ENCODE measurements around the gene CEL.
"Not testable (repeated sequence)": the region's sequence is repeated elsewhere in the genome, so short reads cannot be mapped to it uniquely, and the experiment has no call there.

CEL gene

DNA sequence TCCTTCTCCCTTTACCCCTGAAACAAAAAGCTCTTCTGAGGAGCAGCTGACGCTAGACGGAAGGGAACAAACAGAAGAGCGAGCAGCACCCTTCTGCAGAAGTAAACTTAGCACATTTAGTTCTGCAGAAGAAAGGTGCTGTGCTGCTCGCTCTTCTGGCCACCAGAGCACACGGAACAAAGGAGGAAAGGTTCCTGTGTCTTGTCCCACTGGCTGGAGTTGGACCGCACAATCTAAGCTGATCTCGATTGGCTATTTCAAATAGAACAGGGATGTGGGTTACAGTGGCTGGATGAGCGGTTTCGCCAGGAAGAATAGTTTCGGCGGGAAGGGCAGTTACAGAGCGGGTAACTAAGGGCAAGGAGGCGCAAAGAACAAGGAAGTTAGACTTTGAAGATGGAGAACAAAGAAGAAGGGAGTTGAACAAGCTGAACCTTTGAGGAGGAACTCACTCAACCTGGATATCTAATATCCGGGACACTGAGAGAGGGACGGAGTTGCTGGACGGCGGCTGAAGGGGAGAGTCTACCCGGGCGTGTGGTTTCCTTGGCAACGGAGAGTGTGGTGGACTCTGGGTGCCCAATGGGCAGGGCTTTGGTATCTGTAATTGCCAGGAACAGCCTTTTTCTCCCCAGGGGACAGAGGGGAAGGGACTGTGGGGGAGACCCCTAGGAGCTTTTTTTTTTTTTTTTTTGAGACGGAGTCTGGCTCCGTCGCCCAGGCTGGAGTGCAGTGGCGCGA is 23.8 kb upstream of the CEL start:
- H3K27me3 ChIP-seq (ENCODE audit: control insufficient read depth, insufficient read depth, low read length), result no peaks in the 10 kb centered on the region
- H3K9me3 ChIP-seq (ENCODE audit: control insufficient read depth, low read depth, low read length), result no peaks in the 10 kb centered on the region
- H3K4me1 ChIP-seq (ENCODE audit: control insufficient read depth, low read depth, low read length), result no peaks in the 10 kb centered on the region
- peaks cover 11% of the 10 kb centered on the region for H3K36me3 ChIP-seq (ENCODE audit: control insufficient read depth, low read depth, low read length)
- H3K4me3 ChIP-seq (ENCODE audit: low read length), result no peak overlapping the region
- no peak overlapping the region for H3K9ac ChIP-seq (ENCODE audit: low read length)
- no peak overlapping the region for H3K27ac ChIP-seq (ENCODE audit: low read length)

DNA sequence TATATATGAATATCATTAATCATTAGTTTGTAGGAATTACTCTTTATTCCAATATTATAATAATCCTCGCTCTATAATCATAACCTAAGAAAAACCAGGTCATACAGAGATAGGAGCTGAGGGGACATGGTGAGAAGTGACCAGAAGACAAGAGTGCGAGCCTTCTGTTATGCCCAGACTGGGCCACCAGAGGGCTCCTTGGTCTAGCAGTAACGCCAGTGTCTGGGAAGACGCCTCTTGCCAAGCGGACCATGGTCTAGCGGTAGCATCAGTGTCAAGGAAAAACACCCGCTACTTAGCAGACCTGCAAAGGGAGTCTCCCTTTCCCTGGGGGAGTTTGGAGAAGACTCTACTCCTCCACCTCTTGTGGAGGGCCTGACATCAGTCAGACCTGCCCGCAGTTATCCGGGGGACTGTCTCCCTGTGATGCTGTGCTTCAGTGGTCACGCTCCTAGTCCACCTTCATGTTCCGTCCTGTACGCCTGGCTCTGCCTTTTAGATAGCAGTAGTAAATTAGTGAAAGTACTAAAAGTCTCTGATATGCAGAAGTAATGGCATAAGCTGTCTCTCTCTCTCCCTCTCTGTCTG is 20.8 kb upstream of the CEL start:
- peaks cover 34% of the 10 kb centered on the region for H3K36me3 ChIP-seq (ENCODE audit: control insufficient read depth, low read depth, low read length)
- H3K4me1 ChIP-seq (ENCODE audit: control insufficient read depth, low read depth, low read length), result not testable (repeated sequence)

DNA sequence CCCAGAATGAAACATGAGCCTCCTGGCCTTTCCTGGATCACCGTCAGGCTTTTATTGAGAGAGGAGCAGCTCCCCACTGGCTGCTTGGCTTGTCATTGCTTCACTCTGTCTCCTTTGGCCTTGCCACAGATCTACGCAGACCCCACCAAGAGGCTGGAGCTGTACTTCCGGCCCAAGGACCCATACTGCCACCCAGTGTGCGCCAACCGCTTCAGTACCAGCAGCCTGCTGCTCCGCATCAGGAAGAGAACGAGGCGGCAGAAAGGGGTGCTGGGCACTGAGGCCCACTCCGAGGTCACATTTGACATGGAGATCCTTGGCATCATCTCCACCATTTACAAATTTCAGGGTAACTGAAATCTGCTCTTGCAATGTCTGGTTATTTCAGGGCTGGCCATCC is 19.8 kb upstream of the CEL start:
- peaks cover 42% of the 10 kb centered on the region for H3K36me3 ChIP-seq (ENCODE audit: control insufficient read depth, low read depth, low read length)
- no peaks in the 10 kb centered on the region for H3K27me3 ChIP-seq (ENCODE audit: control insufficient read depth, insufficient read depth, low read length)
- no peak overlapping the region for H3K4me3 ChIP-seq (ENCODE audit: low read length)
- no peaks in the 10 kb centered on the region for H3K9me3 ChIP-seq (ENCODE audit: control insufficient read depth, low read depth, low read length)
- H3K4me1 ChIP-seq (ENCODE audit: control insufficient read depth, low read depth, low read length), result no peaks in the 10 kb centered on the region
- H3K27ac ChIP-seq (ENCODE audit: low read length), result no peak overlapping the region
- no peak overlapping the region for H3K9ac ChIP-seq (ENCODE audit: low read length)

More for the DNA sequence above, 20.8 kb upstream of the CEL start:
- not testable (repeated sequence) for H3K9me3 ChIP-seq (ENCODE audit: control insufficient read depth, low read depth, low read length); H3K9ac ChIP-seq (ENCODE audit: low read length); H3K4me3 ChIP-seq (ENCODE audit: low read length); H3K27ac ChIP-seq (ENCODE audit: low read length); H3K27me3 ChIP-seq (ENCODE audit: control insufficient read depth, insufficient read depth, low read length)

DNA sequence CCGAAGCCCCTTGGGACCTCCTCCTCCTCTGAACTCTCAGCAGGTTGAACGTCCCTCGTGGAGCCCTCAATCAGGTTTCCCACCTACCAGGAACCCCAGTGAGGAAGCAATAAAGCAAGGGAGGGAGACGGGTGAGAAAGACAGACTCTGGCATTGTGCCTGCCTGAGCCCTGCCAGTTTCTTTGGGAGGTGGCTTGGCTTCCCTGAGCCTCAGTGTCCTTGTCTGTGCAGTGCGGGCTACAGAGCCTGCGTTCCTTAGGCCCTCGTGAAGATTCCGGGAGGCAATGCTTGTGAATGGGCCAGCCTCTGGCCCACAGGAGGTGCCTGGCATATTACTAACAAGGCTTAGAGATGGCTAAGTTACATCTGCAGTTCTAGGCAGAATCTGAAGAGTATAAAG is 19.1 kb upstream of the CEL start:
- H3K27ac ChIP-seq (ENCODE audit: low read length), result no peak overlapping the region
- H3K9me3 ChIP-seq (ENCODE audit: control insufficient read depth, low read depth, low read length), result no peaks in the 10 kb centered on the region
- no peaks in the 10 kb centered on the region for H3K27me3 ChIP-seq (ENCODE audit: control insufficient read depth, insufficient read depth, low read length)
- no peak overlapping the region for H3K9ac ChIP-seq (ENCODE audit: low read length)
- H3K4me1 ChIP-seq (ENCODE audit: control insufficient read depth, low read depth, low read length), result no peaks in the 10 kb centered on the region
- no peak overlapping the region for H3K4me3 ChIP-seq (ENCODE audit: low read length)
- H3K36me3 ChIP-seq (ENCODE audit: control insufficient read depth, low read depth, low read length), result peaks cover 47% of the 10 kb centered on the region

DNA sequence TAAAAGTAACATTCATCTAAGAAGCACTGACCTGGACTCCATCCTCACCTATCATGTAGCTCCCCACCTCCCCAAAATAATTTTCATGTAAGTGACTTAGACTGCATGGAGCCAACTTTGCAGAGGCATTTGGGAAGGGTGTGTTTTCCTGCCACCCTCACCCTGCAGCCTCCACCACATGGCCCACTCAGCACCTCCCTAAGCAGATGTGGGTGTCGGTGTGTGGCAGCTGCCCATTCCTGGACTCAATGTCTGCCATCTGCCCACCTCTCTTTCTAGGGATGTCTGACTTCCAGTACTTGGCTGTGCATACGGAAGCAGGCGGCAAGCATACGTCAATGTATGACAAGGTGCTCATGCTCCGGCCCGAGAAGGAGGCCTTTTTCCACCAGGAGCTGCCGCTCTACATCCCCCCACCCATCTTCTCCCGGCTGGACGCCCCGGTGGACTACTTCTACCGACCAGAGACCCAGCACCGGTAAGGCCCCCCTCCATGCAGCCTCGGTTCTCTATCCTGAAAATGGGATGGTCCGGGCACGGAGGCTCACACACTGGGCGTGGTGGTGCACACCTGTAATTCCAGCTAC is 18.2 kb upstream of the CEL start:
- no peaks in the 10 kb centered on the region for H3K27me3 ChIP-seq (ENCODE audit: control insufficient read depth, insufficient read depth, low read length)
- H3K4me3 ChIP-seq (ENCODE audit: low read length), result no peak overlapping the region
- H3K9me3 ChIP-seq (ENCODE audit: control insufficient read depth, low read depth, low read length), result no peaks in the 10 kb centered on the region
- H3K9ac ChIP-seq (ENCODE audit: low read length), result no peak overlapping the region
- no peaks in the 10 kb centered on the region for H3K4me1 ChIP-seq (ENCODE audit: control insufficient read depth, low read depth, low read length)
- H3K27ac ChIP-seq (ENCODE audit: low read length), result no peak overlapping the region
- peaks cover 47% of the 10 kb centered on the region for H3K36me3 ChIP-seq (ENCODE audit: control insufficient read depth, low read depth, low read length)

DNA sequence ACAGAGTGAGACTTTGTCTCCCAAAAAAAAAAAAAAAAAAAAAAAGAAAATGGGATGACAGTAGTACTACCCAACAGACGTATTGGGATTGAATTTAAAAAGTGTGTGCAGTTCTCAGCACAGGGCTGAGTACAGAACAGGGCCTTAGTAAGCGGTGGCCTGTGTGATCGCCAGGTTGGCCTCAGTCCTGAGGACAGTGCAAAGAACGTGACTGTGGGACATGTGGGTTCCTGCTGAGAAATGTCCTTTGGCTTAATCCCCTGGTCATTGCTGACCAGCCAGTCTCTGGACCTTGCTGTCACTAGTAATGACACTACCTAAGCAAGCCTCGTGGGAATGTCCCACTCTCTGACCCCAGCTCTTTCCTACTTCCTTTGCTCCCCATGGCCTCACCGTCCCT is 17.7 kb upstream of the CEL start:
- Histone ChIP-seq H3K27ac (ENCODE audit: low read length) (no peak overlapping the region), H3K9ac (ENCODE audit: low read length) (no peak overlapping the region), H3K27me3 (ENCODE audit: control insufficient read depth, insufficient read depth, low read length) (no peaks in the 10 kb centered on the region), H3K9me3 (ENCODE audit: control insufficient read depth, low read depth, low read length) (no peaks in the 10 kb centered on the region), H3K36me3 (ENCODE audit: control insufficient read depth, low read depth, low read length) (peaks cover 49% of the 10 kb centered on the region), H3K4me1 (ENCODE audit: control insufficient read depth, low read depth, low read length) (no peaks in the 10 kb centered on the region), H3K4me3 (ENCODE audit: low read length) (no peak overlapping the region)

DNA sequence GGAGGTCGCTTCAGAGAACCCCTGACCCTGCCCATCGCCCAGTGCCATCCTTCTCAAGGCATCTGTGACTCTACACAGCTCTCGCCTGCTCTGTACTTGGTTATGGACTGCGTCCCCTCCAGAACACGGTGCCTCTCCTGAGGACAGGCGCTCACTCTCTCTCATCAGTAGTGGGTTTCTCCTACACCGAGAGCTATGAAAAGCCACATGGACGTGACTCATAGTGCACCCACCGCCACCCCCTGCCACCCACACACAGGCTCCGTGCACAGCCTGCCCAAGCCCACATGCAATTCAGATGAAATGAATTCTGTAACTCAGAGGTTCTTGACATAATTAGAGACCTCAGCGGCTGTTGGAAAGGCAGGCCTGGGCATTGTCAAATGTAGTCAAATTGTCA is 17.1 kb upstream of the CEL start:
- Histone ChIP-seq H3K4me1 (ENCODE audit: control insufficient read depth, low read depth, low read length) (no peaks in the 10 kb centered on the region), H3K36me3 (ENCODE audit: control insufficient read depth, low read depth, low read length) (peaks cover 53% of the 10 kb centered on the region), H3K9me3 (ENCODE audit: control insufficient read depth, low read depth, low read length) (no peaks in the 10 kb centered on the region), H3K4me3 (ENCODE audit: low read length) (no peak overlapping the region), H3K27ac (ENCODE audit: low read length) (no peak overlapping the region), H3K9ac (ENCODE audit: low read length) (no peak overlapping the region), H3K27me3 (ENCODE audit: control insufficient read depth, insufficient read depth, low read length) (no peaks in the 10 kb centered on the region)

DNA sequence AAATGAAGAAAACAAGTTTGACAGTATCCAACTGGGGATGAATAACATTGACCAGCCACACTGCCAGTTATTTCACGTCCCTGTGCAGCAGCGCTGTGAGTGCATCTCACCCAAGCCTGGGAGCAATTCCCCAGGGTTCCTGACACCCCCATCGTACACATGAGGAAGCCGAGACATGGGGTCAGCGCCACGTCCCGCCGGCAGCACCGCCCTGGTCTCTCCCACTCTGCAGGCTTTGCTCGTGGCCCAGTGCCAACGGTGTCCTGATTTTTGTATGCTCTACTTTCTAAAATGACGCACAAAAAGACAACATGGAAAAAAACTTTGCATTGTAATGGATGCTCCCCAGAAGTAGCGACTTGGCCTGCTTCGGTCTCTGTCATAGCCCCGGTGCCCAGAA is 16.6 kb upstream of the CEL start:
- no peak overlapping the region for H3K4me3 ChIP-seq (ENCODE audit: low read length)
- H3K27me3 ChIP-seq (ENCODE audit: control insufficient read depth, insufficient read depth, low read length), result no peaks in the 10 kb centered on the region
- no peaks in the 10 kb centered on the region for H3K9me3 ChIP-seq (ENCODE audit: control insufficient read depth, low read depth, low read length)
- H3K9ac ChIP-seq (ENCODE audit: low read length), result no peak overlapping the region
- no peaks in the 10 kb centered on the region for H3K4me1 ChIP-seq (ENCODE audit: control insufficient read depth, low read depth, low read length)
- peaks cover 58% of the 10 kb centered on the region for H3K36me3 ChIP-seq (ENCODE audit: control insufficient read depth, low read depth, low read length)
- H3K27ac ChIP-seq (ENCODE audit: low read length), result no peak overlapping the region

DNA sequence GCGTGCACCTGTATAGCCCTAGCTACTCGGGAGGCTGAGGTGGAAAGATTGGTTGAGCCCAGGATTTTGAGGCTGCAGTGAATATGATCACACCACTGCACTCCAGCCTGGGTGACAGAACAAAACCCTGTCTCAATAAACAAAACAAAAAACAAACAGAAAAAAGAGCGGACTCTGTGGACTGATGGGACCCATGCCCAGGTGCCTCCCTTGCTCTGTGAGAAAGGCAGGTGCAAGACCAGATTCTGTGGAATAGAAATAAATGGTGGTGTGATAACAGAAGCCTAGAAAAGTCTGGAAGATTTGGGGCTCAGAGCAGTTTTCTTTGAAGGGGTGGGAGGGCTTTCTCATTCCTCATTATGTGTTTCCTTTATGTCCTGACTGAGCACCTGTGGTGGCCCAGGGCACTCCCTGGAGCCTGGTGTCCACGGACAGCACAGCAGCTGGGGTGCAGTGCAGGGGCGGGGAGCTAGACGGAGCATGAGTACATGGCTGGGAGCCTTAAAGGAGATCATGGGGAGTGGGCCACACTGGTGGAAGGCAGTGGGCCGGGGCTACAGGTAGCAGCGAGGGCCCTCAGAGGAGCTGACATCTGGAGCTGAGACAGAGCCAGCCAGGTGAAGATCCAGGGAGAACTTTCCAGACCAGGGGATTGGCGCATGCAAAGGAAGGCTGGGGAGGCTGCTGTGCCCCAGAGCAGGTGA is 15.4 kb upstream of the CEL start:
- peaks cover 66% of the 10 kb centered on the region for H3K36me3 ChIP-seq (ENCODE audit: control insufficient read depth, low read depth, low read length)
- H3K9ac ChIP-seq (ENCODE audit: low read length), result no peak overlapping the region
- no peak overlapping the region for H3K27ac ChIP-seq (ENCODE audit: low read length)
- H3K4me1 ChIP-seq (ENCODE audit: control insufficient read depth, low read depth, low read length), result no peaks in the 10 kb centered on the region
- no peaks in the 10 kb centered on the region for H3K27me3 ChIP-seq (ENCODE audit: control insufficient read depth, insufficient read depth, low read length)
- H3K4me3 ChIP-seq (ENCODE audit: low read length), result no peak overlapping the region
- no peaks in the 10 kb centered on the region for H3K9me3 ChIP-seq (ENCODE audit: control insufficient read depth, low read depth, low read length)

DNA sequence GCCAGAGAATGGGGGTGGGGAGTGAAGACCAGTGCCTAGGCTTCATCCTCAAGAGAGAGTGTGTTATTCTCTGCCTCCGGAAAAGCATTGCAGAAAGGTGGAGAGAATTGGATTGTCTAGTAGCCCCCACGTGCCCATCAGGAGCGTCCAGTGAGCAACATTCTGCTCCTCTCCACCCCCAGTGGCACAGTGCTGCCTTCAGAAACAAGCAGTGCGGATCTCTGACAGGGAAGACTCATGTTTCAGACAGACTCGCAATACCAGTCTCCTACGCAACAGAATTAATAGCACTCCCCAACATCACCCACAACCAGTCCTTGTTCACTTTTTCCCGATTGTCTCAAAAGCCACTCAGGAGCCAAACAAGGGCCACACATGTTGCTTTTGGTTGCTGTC is 14.9 kb upstream of the CEL start:
- H3K36me3 ChIP-seq (ENCODE audit: control insufficient read depth, low read depth, low read length), result peaks cover 69% of the 10 kb centered on the region
- no peaks in the 10 kb centered on the region for H3K27me3 ChIP-seq (ENCODE audit: control insufficient read depth, insufficient read depth, low read length)
- H3K9ac ChIP-seq (ENCODE audit: low read length), result no peak overlapping the region
- no peak overlapping the region for H3K27ac ChIP-seq (ENCODE audit: low read length)
- no peaks in the 10 kb centered on the region for H3K4me1 ChIP-seq (ENCODE audit: control insufficient read depth, low read depth, low read length)
- no peaks in the 10 kb centered on the region for H3K9me3 ChIP-seq (ENCODE audit: control insufficient read depth, low read depth, low read length)
- H3K4me3 ChIP-seq (ENCODE audit: low read length), result no peak overlapping the region

DNA sequence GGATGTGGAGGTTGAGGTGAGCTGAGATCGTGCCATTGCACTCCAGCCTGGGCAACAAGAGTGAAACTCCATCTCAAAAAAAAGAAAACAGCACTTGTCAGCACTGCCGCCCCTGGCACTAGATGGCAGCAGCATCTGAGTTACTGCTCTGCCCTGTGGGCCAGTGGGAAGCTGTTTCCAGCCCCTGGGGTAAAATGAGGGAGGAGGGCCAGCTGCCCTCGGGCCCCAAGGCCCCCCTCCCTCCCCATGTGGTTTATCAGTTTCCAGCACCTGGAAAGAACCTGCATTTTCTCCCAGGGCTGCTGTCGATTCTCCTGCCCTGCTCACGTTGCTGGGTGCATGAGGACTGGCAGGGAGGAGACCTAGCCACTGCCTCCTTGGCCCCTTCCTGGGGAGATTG is 13.2 kb upstream of the CEL start:
- peaks cover 55% of the 10 kb centered on the region for H3K36me3 ChIP-seq (ENCODE audit: control insufficient read depth, low read depth, low read length)
- H3K27me3 ChIP-seq (ENCODE audit: control insufficient read depth, insufficient read depth, low read length), result no peaks in the 10 kb centered on the region
- H3K4me3 ChIP-seq (ENCODE audit: low read length), result no peak overlapping the region
- no peaks in the 10 kb centered on the region for H3K4me1 ChIP-seq (ENCODE audit: control insufficient read depth, low read depth, low read length)
- no peak overlapping the region for H3K27ac ChIP-seq (ENCODE audit: low read length)
- H3K9ac ChIP-seq (ENCODE audit: low read length), result no peak overlapping the region
- no peaks in the 10 kb centered on the region for H3K9me3 ChIP-seq (ENCODE audit: control insufficient read depth, low read depth, low read length)

All from iPS-18a (cell line).